A673 (cell line): ENCODE results near the gene BTBD16. TPM values are rescaled to one million over a fixed set of nuclear protein-coding genes. Genes with fewer than 3 reads are reported as not detected.

Experiments
- BruUV-seq: library from RNA; stranded (reverse); fragments of 400-500 nt; replicated peaks from 2 replicates; lab custom pipeline; 2021; lab: Mats Ljungman, UMichigan
- CTCF ChIA-PET: fragments of 300-600 bp; sonication (Branson Sonifier 250); formaldehyde crosslinking; loops from one replicate; lab custom pipeline; 2022; ENCODE audit warnings: antibody characterized with exemption; lab: Charles Lee
- POLR2A ChIA-PET: fragments of 300-600 bp; sonication (Branson Sonifier 250); formaldehyde crosslinking; loops from one replicate; lab custom pipeline; 2022; ENCODE audit warnings: antibody characterized with exemption; ENCODE audit not compliant: low non-redundant PET; lab: Charles Lee
- DNase-seq: peaks from one replicate; pipeline ENCODE4 v3.0.0-alpha.2; 2015; ENCODE audit warnings: low spot score
- H3K27ac ChIP-seq: fragments of 200-600 bp; sonication (generic); 2 replicates; pipeline ENCODE4 v1.5.1; 2016; ENCODE audit warnings: mixed run types, low read depth, mild to moderate bottlenecking, mixed read lengths, antibody characterized with exemption, low read length; ENCODE audit not compliant: poor library complexity, severe bottlenecking
- H3K27me3 ChIP-seq: fragments of 200-600 bp; sonication (generic); replicated peaks from 2 replicates; pipeline ENCODE4 v1.6.1; 2017; ENCODE audit warnings: mixed run types, low read depth, mild to moderate bottlenecking, mixed read lengths, antibody characterized with exemption, low read length; ENCODE audit not compliant: insufficient read depth, poor library complexity
- H3K36me3 ChIP-seq: fragments of 200-600 bp; sonication (generic); 2 replicates; pipeline ENCODE4 v1.6.1; 2016; ENCODE audit warnings: mixed run types, mild to moderate bottlenecking, mixed read lengths, antibody characterized with exemption, low read length; ENCODE audit not compliant: insufficient read depth, poor library complexity, severe bottlenecking
- H3K4me1 ChIP-seq: fragments of 200-600 bp; sonication (generic); 2 replicates; pipeline ENCODE4 v1.6.1; 2017; ENCODE audit warnings: mixed run types, mild to moderate bottlenecking, mixed read lengths, antibody characterized with exemption, low read length; ENCODE audit not compliant: insufficient read depth, poor library complexity, severe bottlenecking
- H3K4me3 ChIP-seq: fragments of 200-600 bp; sonication (generic); 2 replicates; pipeline ENCODE4 v1.5.1; 2016; ENCODE audit warnings: low read depth, mixed run types, mild to moderate bottlenecking, mixed read lengths, low read length; ENCODE audit not compliant: poor library complexity, severe bottlenecking
- H3K9me3 ChIP-seq: fragments of 200-600 bp; sonication (generic); 2 replicates; pipeline ENCODE4 v1.6.1; 2016; ENCODE audit warnings: mixed run types, low read depth, mild to moderate bottlenecking, mixed read lengths, antibody characterized with exemption, low read length; ENCODE audit not compliant: poor library complexity, severe bottlenecking
- CTCF ChIP-seq: fragments of 300-800, 200-600 bp; sonication (generic); conservative IDR thresholded peaks from 2 replicates; pipeline ENCODE4 v1.5.1; 2017; ENCODE audit warnings: low read depth, mild to moderate bottlenecking, antibody characterized with exemption, low read length, moderate library complexity, mixed read lengths
- EZH2 ChIP-seq: fragments of 200-600 bp; sonication (generic); IDR thresholded peaks from 2 replicates; pipeline ENCODE4 v1.6.1; 2017; ENCODE audit warnings: borderline replicate concordance, low read depth, mild to moderate bottlenecking, mixed read lengths, antibody characterized with exemption, low read length; ENCODE audit not compliant: poor library complexity, severe bottlenecking
- intact Hi-C: fragments of 100-400 bp; cut with micrococcal nuclease; formaldehyde crosslinking; loops from one replicate; pipeline ENCODE4 v1.10.0; 2022; ENCODE audit not compliant: unreplicated experiment
- total RNA-seq: library from RNA; stranded (reverse); gene quantifications from 2 replicates; pipeline ENCODE4 v1.2.3, GENCODE V29; 2021

BTBD16 gene
- total RNA-seq, 1 experiment from 2014 or later = not detected

GRCh38 chr10:122285506-122286444 lies 14.7 kb downstream of the BTBD16 start:
- no peaks in the 10 kb centered on the region for H3K9me3 ChIP-seq
- H3K27me3 ChIP-seq = no peaks in the 10 kb centered on the region
- H3K4me1 ChIP-seq = peaks cover 6% of the 10 kb centered on the region
- ChIA-PET CTCF (no interaction called here), POLR2A (no interaction called here)
- no peak overlapping the region for H3K4me3 ChIP-seq
- intact Hi-C loops = no loop called here
- no peak for DNase-seq
- TF ChIP-seq EZH2 = no peak
- no peak for TF ChIP-seq CTCF
- no peaks in the 10 kb centered on the region for H3K36me3 ChIP-seq
- BruUV-seq = no TSS peak
- H3K27ac ChIP-seq = no peak overlapping the region

- Histone ChIP-seq H3K27ac (no peak overlapping the region), H3K4me3 (no peak overlapping the region), H3K36me3 (no peaks in the 10 kb centered on the region), H3K27me3 (no peaks in the 10 kb centered on the region), H3K4me1 (peaks cover 6% of the 10 kb centered on the region), H3K9me3 (no peaks in the 10 kb centered on the region)
- ChIA-PET POLR2A (no interaction called here), CTCF (no interaction called here)
- BruUV-seq = no TSS peak
- TF ChIP-seq CTCF (no peak), EZH2 (no peak)
- peak; percentile 86 for DNase-seq
- intact Hi-C loops = no loop called here
These were observed 15.8 kb downstream of the BTBD16 start for GRCh38 chr10:122286867-122287266.

- Histone ChIP-seq H3K4me3 (no peak overlapping the region), H3K27ac (no peak overlapping the region), H3K27me3 (no peaks in the 10 kb centered on the region), H3K4me1 (peaks cover 6% of the 10 kb centered on the region), H3K9me3 (no peaks in the 10 kb centered on the region), H3K36me3 (no peaks in the 10 kb centered on the region)
- CTCF ChIA-PET = no interaction called here
- no peak for DNase-seq
- TF ChIP-seq CTCF = no peak
- BruUV-seq = no TSS peak
- intact Hi-C loops = no loop called here
- POLR2A ChIA-PET = no interaction called here
These were observed 16.5 kb downstream of the BTBD16 start for GRCh38 chr10:122287570-122287969.
